Measurements from ENCODE around the gene TRAPPC4. TPM values are rescaled to one million over a fixed set of nuclear protein-coding genes. Genes with fewer than 3 reads are reported as not detected.

TRAPPC4 gene
- total RNA-seq, 1 donor from 2014 or later = 73.1 TPM

GRCh38 chr11:119051440-119052162 is 33.0 kb downstream of the TRAPPC4 start:
- no peak overlapping the region for H3K27ac Mint-ChIP-seq
- H3K9me3 Mint-ChIP-seq = no peaks in the 10 kb centered on the region
- H3K27me3 Mint-ChIP-seq = no peaks in the 10 kb centered on the region
- H3K4me3 Mint-ChIP-seq = no peak overlapping the region
- H3K36me3 Mint-ChIP-seq = peaks cover 25% of the 10 kb centered on the region
- DNase-seq (ENCODE audit: extremely low spot score, unreplicated experiment) = no peak
- H3K4me1 Mint-ChIP-seq (ENCODE audit: unreplicated experiment) = peaks cover 8% of the 10 kb centered on the region
- TF ChIP-seq CTCF (conservative IDR thresholded peaks at IDR 0.05) = no peak

- no peak overlapping the region for H3K27ac Mint-ChIP-seq
Measured at GRCh38 chr11:119052163-119052814, 33.7 kb downstream of the TRAPPC4 start.

DNA sequence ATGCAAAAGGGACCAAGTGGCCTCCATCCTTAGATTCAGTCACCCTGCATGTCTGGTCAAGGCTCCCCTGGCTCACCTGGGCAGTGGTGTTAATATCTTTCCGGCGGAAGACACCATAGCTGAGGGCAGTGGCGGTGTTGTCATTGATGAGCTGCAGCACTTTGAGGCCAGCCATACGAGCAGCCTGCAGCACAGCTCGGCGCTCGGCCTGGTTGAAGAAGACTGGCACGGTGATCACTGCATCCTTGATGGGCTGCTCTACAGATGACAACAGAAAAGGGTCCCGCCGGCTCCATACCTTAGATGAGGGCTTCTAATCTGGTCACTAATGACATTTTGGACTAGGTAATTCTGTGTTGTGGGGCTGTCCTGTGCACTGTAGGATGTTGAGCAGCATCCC is 35.9 kb downstream of the TRAPPC4 start:
- Mint-ChIP-seq H3K4me3 (peak overlapping the region; percentile 69), H3K36me3 (peaks cover 22% of the 10 kb centered on the region), H3K9me3 (no peaks in the 10 kb centered on the region), H3K27me3 (no peaks in the 10 kb centered on the region), H3K27ac (no peak overlapping the region), H3K4me1 (ENCODE audit: unreplicated experiment) (peaks cover 11% of the 10 kb centered on the region)
- no peak for TF ChIP-seq CTCF (conservative IDR thresholded peaks at IDR 0.05)
- no peak for DNase-seq (ENCODE audit: extremely low spot score, unreplicated experiment)

More at GRCh38 chr11:119052163-119052814, 33.7 kb downstream of the TRAPPC4 start:
- Mint-ChIP-seq H3K27me3 (no peaks in the 10 kb centered on the region), H3K4me1 (ENCODE audit: unreplicated experiment) (peaks cover 8% of the 10 kb centered on the region), H3K4me3 (no peak overlapping the region), H3K36me3 (peaks cover 24% of the 10 kb centered on the region), H3K9me3 (no peaks in the 10 kb centered on the region)
- DNase-seq (ENCODE audit: extremely low spot score, unreplicated experiment) = no peak
- no peak for TF ChIP-seq CTCF (conservative IDR thresholded peaks at IDR 0.05)

- H3K9me3 Mint-ChIP-seq = no peaks in the 10 kb centered on the region
- peak overlapping the region; percentile 88 for H3K27ac Mint-ChIP-seq
- peak; percentile 16 for TF ChIP-seq CTCF (conservative IDR thresholded peaks at IDR 0.05)
- peaks cover 22% of the 10 kb centered on the region for H3K36me3 Mint-ChIP-seq
- DNase-seq (ENCODE audit: extremely low spot score, unreplicated experiment) = no peak
- H3K4me1 Mint-ChIP-seq (ENCODE audit: unreplicated experiment) = peaks cover 11% of the 10 kb centered on the region
- H3K27me3 Mint-ChIP-seq = no peaks in the 10 kb centered on the region
- peak overlapping the region; percentile 90 for H3K4me3 Mint-ChIP-seq
Measured at GRCh38 chr11:119055901-119056300, 37.3 kb downstream of the TRAPPC4 start.

DNA sequence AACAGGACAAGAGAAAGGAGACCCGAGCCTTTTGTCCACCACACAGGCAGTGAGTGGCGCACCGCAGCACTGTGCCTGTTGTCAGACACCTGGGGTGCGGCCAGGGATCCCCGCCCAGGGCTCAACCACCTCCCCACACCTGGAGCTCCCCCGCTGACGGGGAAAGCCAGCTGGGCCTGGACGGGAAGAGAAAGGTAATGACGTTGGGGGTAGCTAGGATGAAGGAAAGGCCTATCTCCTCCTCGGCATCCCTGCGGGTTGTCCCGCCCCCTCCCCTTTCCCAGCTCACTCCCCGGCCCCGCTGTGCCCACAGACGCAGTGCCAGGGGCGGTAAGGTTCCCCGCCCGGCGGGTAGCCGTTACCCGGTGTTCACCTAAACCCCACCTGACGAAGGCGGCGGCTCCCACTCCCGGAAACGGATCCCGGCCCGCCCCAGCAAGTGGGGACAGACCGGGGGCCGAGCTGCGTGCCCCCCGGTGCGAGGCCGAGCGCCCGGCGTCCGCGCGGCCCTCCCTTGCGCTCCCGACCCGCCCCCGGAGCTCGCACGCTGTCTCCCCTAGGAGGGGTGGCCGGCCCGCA is 37.9 kb downstream of the TRAPPC4 start:
- H3K27me3 Mint-ChIP-seq = no peaks in the 10 kb centered on the region
- H3K36me3 Mint-ChIP-seq = peaks cover 22% of the 10 kb centered on the region
- TF ChIP-seq CTCF (conservative IDR thresholded peaks at IDR 0.05) = no peak
- peak overlapping the region; percentile 90 for H3K4me3 Mint-ChIP-seq
- H3K27ac Mint-ChIP-seq = peak overlapping the region; percentile 90
- H3K9me3 Mint-ChIP-seq = no peaks in the 10 kb centered on the region
- H3K4me1 Mint-ChIP-seq (ENCODE audit: unreplicated experiment) = peaks cover 11% of the 10 kb centered on the region
- no peak for DNase-seq (ENCODE audit: extremely low spot score, unreplicated experiment)
